ENCODE measurements around the gene KIFC1. TPM values are rescaled to one million over a fixed set of nuclear protein-coding genes. Genes with fewer than 3 reads are reported as not detected.
"Not testable (repeated sequence)": the region's sequence is repeated elsewhere in the genome, so short reads cannot be mapped to it uniquely, and the experiment has no call there.

Gene KIFC1
- 1 to 10 TPM in 2 of 10 donors, under 1 TPM in 6, not detected in 2; 0.09 to 6.1 (median 0.36) TPM for total RNA-seq
- polyA plus RNA-seq: under 1 TPM; 0.28 to 0.29 TPM
- long read RNA-seq, donor 1: 0 reads
- long read RNA-seq, donor 2: 0 reads
- long read RNA-seq, donor 3: 0 reads

GRCh38 chr6:33391278-33391921 lies at the start of gene KIFC1:
Gene KIFC1, plus strand, starts transcription at chr6:33391823. Its CDS starts 163 bp downstream, at chr6:33391986.
- no peaks in the 10 kb centered on the region for H3K9me3 ChIP-seq
- ATAC-seq (peak; percentile 98 to 99 (median 98)), DNase-seq (peak; percentile 99)
- peaks cover 6 to 41% (median 9%) of the 10 kb centered on the region in 9 donors for H3K4me1 ChIP-seq
- H3K27me3 ChIP-seq: no peaks in the 10 kb centered on the region
- peak; percentile 91 to 100 (median 99) for TF ChIP-seq CTCF (IDR thresholded peaks at IDR 0.05)
- peak within 1 kb of the TSS in 9 of 10 donors; percentile 42 to 76 (median 59) for H3K4me3 ChIP-seq
- intact Hi-C loops (cut with DNase I): loop anchor here in 5 of 10 donors (1.0 to 10.0 kb wide), 8 partner anchors 19 to 183 kb away; partner anchors contain the start of genes PHF1 (in 1 of the 5) and ZBTB9 (in 1 of the 5)
- peak within 1 kb of the TSS; percentile 26 to 93 (median 86) for H3K27ac ChIP-seq
- WGBS, 2 donors: 0% methylated on average over 67 of the region's 67 CpGs
- no peaks in the 10 kb centered on the region for H3K36me3 ChIP-seq

GRCh38 chr6:33343606-33343952 lies 48.0 kb upstream of the KIFC1 start:
- H3K27ac ChIP-seq: peak overlapping the region in 1 of 10 donors; percentile 72
- ATAC-seq; intact Hi-C loops (cut with DNase I); H3K27me3 ChIP-seq; H3K4me3 ChIP-seq; H3K9me3 ChIP-seq; H3K36me3 ChIP-seq; DNase-seq: not testable (repeated sequence)
- peaks cover 0 to 12% (median 0%) of the 10 kb centered on the region in 9 donors for H3K4me1 ChIP-seq
- 92 to 94% methylated on average over 7 of the region's 7 CpGs for WGBS, 2 donors

GRCh38 chr6:33343953-33344611 lies 47.5 kb upstream of the KIFC1 start:
- intact Hi-C loops (cut with DNase I): loop anchor here in 1 of 10 donors (2.0 kb wide), 1 partner anchor 65 kb away; no protein-coding TSS in a partner anchor
- ATAC-seq (peak in 2 of 8 donors; percentile 35 to 55), DNase-seq (no peak)
- Histone ChIP-seq H3K4me1 (peaks cover 0 to 12% (median 0%) of the 10 kb centered on the region in 9 donors), H3K9me3 (no peaks in the 10 kb centered on the region), H3K27ac (peak overlapping the region in 1 of 10 donors; percentile 82), H3K36me3 (no peaks in the 10 kb centered on the region), H3K4me3 (peak overlapping the region in 1 of 10 donors; percentile 9), H3K27me3 (no peaks in the 10 kb centered on the region)
- TF ChIP-seq CTCF (IDR thresholded peaks at IDR 0.05): no peak
- WGBS, 2 donors: 66 to 67% methylated on average over 6 of the region's 6 CpGs

GRCh38 chr6:33344701-33345697 lies 46.6 kb upstream of the KIFC1 start:
- WGBS, 2 donors: 23 to 26% methylated on average over 22 of the region's 22 CpGs
- TF ChIP-seq CTCF (IDR thresholded peaks at IDR 0.05): peak; percentile 38 to 73 (median 63)
- H3K27ac ChIP-seq: peak overlapping the region in 1 of 10 donors; percentile 82
- DNase-seq: peak; percentile 27 to 65
- H3K36me3 ChIP-seq: no peaks in the 10 kb centered on the region
- H3K4me3 ChIP-seq: peak overlapping the region in 1 of 10 donors; percentile 15
- peak in 6 of 8 donors; percentile 43 to 75 (median 65) for ATAC-seq
- intact Hi-C loops (cut with DNase I): loop anchor here in 1 of 10 donors (2.0 kb wide), 1 partner anchor 66 kb away; no protein-coding TSS in a partner anchor
- H3K9me3 ChIP-seq: no peaks in the 10 kb centered on the region
- peaks cover 0 to 12% (median 0%) of the 10 kb centered on the region in 9 donors for H3K4me1 ChIP-seq
- H3K27me3 ChIP-seq: no peaks in the 10 kb centered on the region

GRCh38 chr6:33346972-33347371 lies 44.7 kb upstream of the KIFC1 start:
- H3K4me3 ChIP-seq; ATAC-seq; H3K36me3 ChIP-seq; H3K27me3 ChIP-seq; DNase-seq; H3K27ac ChIP-seq; H3K9me3 ChIP-seq; intact Hi-C loops (cut with DNase I): not testable (repeated sequence)
- H3K4me1 ChIP-seq: peaks cover 0 to 12% (median 0%) of the 10 kb centered on the region in 9 donors
- 82 to 92% methylated on average over 5 of the region's 5 CpGs for WGBS, 2 donors
